HPDE6-E6E7 (cell line): Measurements from ENCODE around the gene CCDC85A.

ENCODE experiments used
- DNase-seq: peaks from one replicate; pipeline ENCODE4 v3.0.0; 2011; ENCODE audit warnings: missing footprints; ENCODE audit errors: extremely low spot score

Gene CCDC85A

GRCh38 chr2:56364902-56365301 is 181.1 kb downstream of the CCDC85A start:
- DNase-seq: no peak

GRCh38 chr2:56369316-56369715 is 185.5 kb downstream of the CCDC85A start:
- DNase-seq: no peak

GRCh38 chr2:56372071-56372656 is 188.4 kb downstream of the CCDC85A start:
- DNase-seq: peak; percentile 52

GRCh38 chr2:56375251-56375650 is 191.5 kb downstream of the CCDC85A start:
- no peak for DNase-seq

GRCh38 chr2:56376699-56377665 is 193.2 kb downstream of the CCDC85A start:
- no peak for DNase-seq

GRCh38 chr2:56379066-56379465 is 195.3 kb downstream of the CCDC85A start:
- no peak for DNase-seq

GRCh38 chr2:56380861-56381260 is 197.1 kb downstream of the CCDC85A start:
- DNase-seq: no peak

- no peak for DNase-seq
Measured at GRCh38 chr2:56382466-56382865, 198.7 kb downstream of the CCDC85A start.

- no peak for DNase-seq
Measured at GRCh38 chr2:56386657-56387056, 202.9 kb downstream of the CCDC85A start.

- no peak for DNase-seq
Measured at GRCh38 chr2:56390644-56391043, 206.9 kb downstream of the CCDC85A start.

GRCh38 chr2:56410140-56410539 is 226.3 kb downstream of the CCDC85A start:
- DNase-seq: no peak

- DNase-seq: no peak
Measured at GRCh38 chr2:56416500-56417176, 232.8 kb downstream of the CCDC85A start.
